IMR-90 (cell line): ENCODE data around the gene MACF1.

Experiments used
- BHLHE40 ChIP-seq: fragments of 150-350 bp; IDR thresholded peaks from 2 replicates; pipeline ENCODE4 v1.6.1; 2016; ENCODE audit warnings: mild to moderate bottlenecking, low read depth, low read length
- CEBPB ChIP-seq: IDR thresholded peaks from 2 replicates; pipeline ENCODE4 v1.6.1; 2012; ENCODE audit warnings: low read depth, low read length, improper control_type of control experiment
- CHD1 ChIP-seq: IDR thresholded peaks from 2 replicates; pipeline ENCODE4 v1.6.1; 2012; ENCODE audit warnings: low read depth, low read length, improper control_type of control experiment
- FOS ChIP-seq: fragments of 150-350 bp; IDR thresholded peaks from 2 replicates; pipeline ENCODE4 v1.6.1; 2016; ENCODE audit warnings: low read depth, low read length
- MAZ ChIP-seq: IDR thresholded peaks from 2 replicates; pipeline ENCODE4 v1.6.1; 2012; ENCODE audit warnings: low read depth, mild to moderate bottlenecking, low read length, improper control_type of control experiment, moderate library complexity, borderline replicate concordance
- MXI1 ChIP-seq: IDR thresholded peaks from 2 replicates; pipeline ENCODE4 v1.6.1; 2012; ENCODE audit warnings: low read depth, mild to moderate bottlenecking, low read length, moderate library complexity, borderline replicate concordance
- NFE2L2 ChIP-seq: fragments of 150-350 bp; IDR thresholded peaks from 2 replicates; pipeline ENCODE4 v1.6.1; 2016; ENCODE audit warnings: low read depth, mild to moderate bottlenecking, low read length
- POLR2A ChIP-seq: IDR thresholded peaks from 2 replicates; pipeline ENCODE4 v1.6.1; 2012; ENCODE audit warnings: mild to moderate bottlenecking, low read depth, low read length
- RAD21 ChIP-seq: IDR thresholded peaks from 2 replicates; pipeline ENCODE4 v1.6.1; 2012; ENCODE audit warnings: low read length, improper control_type of control experiment
- RCOR1 ChIP-seq: IDR thresholded peaks from 2 replicates; pipeline ENCODE4 v1.6.1; 2012; ENCODE audit warnings: mild to moderate bottlenecking, low read length, improper control_type of control experiment; ENCODE audit not compliant: insufficient replicate concordance
- SMC3 ChIP-seq: fragments of 150-350 bp; IDR thresholded peaks from 2 replicates; pipeline ENCODE4 v1.6.1; 2016; ENCODE audit warnings: low read depth, mild to moderate bottlenecking, antibody characterized with exemption, low read length, moderate library complexity
- TF ChIP-seq, protein P1 (sequence below): fragments of 150-350 bp; IDR thresholded peaks from 2 replicates; pipeline ENCODE4 v1.6.1; 2016; ENCODE audit warnings: low read depth, mild to moderate bottlenecking, low read length, moderate library complexity, borderline replicate concordance
- TF ChIP-seq, protein P2 (sequence below): conservative IDR thresholded peaks from 2 replicates; pipeline ENCODE4 v1.5.1; 2012; ENCODE audit warnings: mild to moderate bottlenecking, low read depth, low read length, improper control_type of control experiment
- TF ChIP-seq, protein P3 (sequence below): fragments of 150-350 bp; IDR thresholded peaks from 2 replicates; pipeline ENCODE4 v1.6.1; 2017; ENCODE audit warnings: mild to moderate bottlenecking, antibody characterized with exemption, low read length, low read depth

DNA sequence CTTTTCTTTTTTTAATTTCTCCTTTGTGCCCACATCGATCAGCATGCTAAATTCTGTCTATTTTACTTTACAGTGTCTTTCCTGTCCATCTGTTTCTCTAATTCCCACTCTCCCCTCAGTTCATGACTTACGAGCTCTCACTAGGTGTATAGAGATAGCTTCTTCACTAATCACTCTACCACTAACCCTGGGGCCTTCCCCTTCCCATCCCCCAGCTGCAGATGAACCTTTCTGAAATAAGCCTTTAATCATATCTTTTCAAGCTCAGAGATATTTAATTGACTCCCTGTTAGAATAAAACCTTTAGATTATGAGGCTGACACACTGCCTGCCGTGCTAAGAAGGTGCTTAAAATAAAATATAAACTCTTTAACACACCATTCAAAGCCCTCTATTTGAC is 220.7 kb downstream of the MACF1 start:
- TF ChIP-seq POLR2A: no peak
- TF ChIP-seq BHLHE40: no peak
- TF ChIP-seq, protein P1, sequence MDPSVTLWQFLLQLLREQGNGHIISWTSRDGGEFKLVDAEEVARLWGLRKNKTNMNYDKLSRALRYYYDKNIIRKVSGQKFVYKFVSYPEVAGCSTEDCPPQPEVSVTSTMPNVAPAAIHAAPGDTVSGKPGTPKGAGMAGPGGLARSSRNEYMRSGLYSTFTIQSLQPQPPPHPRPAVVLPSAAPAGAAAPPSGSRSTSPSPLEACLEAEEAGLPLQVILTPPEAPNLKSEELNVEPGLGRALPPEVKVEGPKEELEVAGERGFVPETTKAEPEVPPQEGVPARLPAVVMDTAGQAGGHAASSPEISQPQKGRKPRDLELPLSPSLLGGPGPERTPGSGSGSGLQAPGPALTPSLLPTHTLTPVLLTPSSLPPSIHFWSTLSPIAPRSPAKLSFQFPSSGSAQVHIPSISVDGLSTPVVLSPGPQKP: no peak
- TF ChIP-seq, protein P2, sequence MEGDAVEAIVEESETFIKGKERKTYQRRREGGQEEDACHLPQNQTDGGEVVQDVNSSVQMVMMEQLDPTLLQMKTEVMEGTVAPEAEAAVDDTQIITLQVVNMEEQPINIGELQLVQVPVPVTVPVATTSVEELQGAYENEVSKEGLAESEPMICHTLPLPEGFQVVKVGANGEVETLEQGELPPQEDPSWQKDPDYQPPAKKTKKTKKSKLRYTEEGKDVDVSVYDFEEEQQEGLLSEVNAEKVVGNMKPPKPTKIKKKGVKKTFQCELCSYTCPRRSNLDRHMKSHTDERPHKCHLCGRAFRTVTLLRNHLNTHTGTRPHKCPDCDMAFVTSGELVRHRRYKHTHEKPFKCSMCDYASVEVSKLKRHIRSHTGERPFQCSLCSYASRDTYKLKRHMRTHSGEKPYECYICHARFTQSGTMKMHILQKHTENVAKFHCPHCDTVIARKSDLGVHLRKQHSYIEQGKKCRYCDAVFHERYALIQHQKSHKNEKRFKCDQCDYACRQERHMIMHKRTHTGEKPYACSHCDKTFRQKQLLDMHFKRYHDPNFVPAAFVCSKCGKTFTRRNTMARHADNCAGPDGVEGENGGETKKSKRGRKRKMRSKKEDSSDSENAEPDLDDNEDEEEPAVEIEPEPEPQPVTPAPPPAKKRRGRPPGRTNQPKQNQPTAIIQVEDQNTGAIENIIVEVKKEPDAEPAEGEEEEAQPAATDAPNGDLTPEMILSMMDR: no peak
- TF ChIP-seq SMC3: no peak
- TF ChIP-seq NFE2L2: no peak
- no peak for TF ChIP-seq MAZ
- TF ChIP-seq CEBPB: no peak
- no peak for TF ChIP-seq RAD21
- TF ChIP-seq CHD1: no peak
- no peak for TF ChIP-seq FOS
- no peak for TF ChIP-seq MXI1
- TF ChIP-seq, protein P3, sequence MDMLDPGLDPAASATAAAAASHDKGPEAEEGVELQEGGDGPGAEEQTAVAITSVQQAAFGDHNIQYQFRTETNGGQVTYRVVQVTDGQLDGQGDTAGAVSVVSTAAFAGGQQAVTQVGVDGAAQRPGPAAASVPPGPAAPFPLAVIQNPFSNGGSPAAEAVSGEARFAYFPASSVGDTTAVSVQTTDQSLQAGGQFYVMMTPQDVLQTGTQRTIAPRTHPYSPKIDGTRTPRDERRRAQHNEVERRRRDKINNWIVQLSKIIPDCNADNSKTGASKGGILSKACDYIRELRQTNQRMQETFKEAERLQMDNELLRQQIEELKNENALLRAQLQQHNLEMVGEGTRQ: no peak
- TF ChIP-seq RCOR1: no peak
